ENCODE data around the gene FBXO5. TPM values are rescaled to one million over a fixed set of nuclear protein-coding genes. Genes with fewer than 3 reads are reported as not detected.

FBXO5 gene
- total and polyA plus RNA-seq, 4 donors: 1.8 to 10.5 (median 3.5) TPM

DNA sequence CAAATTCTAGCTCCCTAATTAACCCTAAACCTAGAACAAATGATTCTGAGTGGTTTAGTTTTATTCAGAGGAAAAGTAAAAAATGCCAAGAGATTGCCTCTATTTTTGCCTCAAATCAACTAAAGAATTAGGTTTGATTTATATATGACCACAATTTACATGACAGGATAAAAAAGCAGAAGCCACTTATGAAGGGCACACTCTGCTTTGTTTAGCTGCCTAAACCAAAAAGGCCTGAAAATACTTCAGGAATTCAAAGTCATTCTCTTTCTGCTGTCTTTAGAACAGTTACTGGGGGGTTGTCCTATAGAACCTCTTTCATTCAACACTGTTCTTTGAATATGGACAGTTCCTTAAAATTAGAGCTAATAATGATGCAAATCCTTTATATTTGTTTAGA, 5.3 kb downstream of the FBXO5 start:
- Histone ChIP-seq H3K27ac (ENCODE audit: low read depth in 1 of 2, low read length in 1 of 2) (no peak overlapping the region), H3K9me3 (ENCODE audit: control insufficient read depth in 4 of 4, insufficient read depth in 3 of 4, low read length in 3 of 4) (no peaks in the 10 kb centered on the region), H3K4me3 (no peak overlapping the region), H3K36me3 (ENCODE audit: control insufficient read depth in 4 of 4, insufficient read depth in 4 of 4, low read length in 4 of 4) (peaks cover 3 to 22% (median 12%) of the 10 kb centered on the region in 4 donors), H3K9ac (ENCODE audit: insufficient read depth in 1 of 2, low read length in 2 of 2) (no peak overlapping the region), H3K4me1 (ENCODE audit: control insufficient read depth in 5 of 5, insufficient read depth in 5 of 5, low read length in 5 of 5) (peaks cover 5 to 20% (median 9%) of the 10 kb centered on the region in 5 donors), H3K27me3 (ENCODE audit: control insufficient read depth in 3 of 3, insufficient read depth in 3 of 3, low read length in 2 of 3) (no peaks in the 10 kb centered on the region)
- ATAC-seq (ENCODE audit: insufficient read depth, low FRiP score) (no peak), DNase-seq (no peak)
- TF ChIP-seq, protein P1, sequence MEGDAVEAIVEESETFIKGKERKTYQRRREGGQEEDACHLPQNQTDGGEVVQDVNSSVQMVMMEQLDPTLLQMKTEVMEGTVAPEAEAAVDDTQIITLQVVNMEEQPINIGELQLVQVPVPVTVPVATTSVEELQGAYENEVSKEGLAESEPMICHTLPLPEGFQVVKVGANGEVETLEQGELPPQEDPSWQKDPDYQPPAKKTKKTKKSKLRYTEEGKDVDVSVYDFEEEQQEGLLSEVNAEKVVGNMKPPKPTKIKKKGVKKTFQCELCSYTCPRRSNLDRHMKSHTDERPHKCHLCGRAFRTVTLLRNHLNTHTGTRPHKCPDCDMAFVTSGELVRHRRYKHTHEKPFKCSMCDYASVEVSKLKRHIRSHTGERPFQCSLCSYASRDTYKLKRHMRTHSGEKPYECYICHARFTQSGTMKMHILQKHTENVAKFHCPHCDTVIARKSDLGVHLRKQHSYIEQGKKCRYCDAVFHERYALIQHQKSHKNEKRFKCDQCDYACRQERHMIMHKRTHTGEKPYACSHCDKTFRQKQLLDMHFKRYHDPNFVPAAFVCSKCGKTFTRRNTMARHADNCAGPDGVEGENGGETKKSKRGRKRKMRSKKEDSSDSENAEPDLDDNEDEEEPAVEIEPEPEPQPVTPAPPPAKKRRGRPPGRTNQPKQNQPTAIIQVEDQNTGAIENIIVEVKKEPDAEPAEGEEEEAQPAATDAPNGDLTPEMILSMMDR (IDR thresholded peaks at IDR 0.05; ENCODE audit: control extremely low read depth, extremely low read depth): no peak

DNA sequence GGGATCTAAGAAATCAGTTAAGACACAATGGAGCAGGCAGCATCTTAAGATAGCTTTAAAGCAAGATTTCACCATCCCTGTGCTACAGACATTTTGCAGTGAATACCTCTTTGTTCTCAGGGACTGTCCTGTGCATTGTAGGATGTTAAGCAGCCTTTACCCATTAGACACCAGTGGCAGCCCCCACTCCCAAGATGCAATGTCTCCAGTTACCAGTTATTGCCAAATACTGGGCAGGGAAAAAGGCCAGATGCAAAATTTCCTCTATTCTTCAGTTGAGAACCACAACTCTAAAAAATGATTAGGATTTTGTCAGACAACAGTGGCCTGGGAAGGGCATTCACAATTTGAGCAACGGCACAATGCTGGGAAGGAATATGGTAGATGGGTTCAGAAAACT, 6.1 kb downstream of the FBXO5 start:
- DNase-seq: no peak
- H3K9me3 ChIP-seq (ENCODE audit: control insufficient read depth in 4 of 4, insufficient read depth in 3 of 4, low read length in 3 of 4): no peaks in the 10 kb centered on the region
- no peak overlapping the region for H3K4me3 ChIP-seq
- peaks cover 3 to 28% (median 14%) of the 10 kb centered on the region in 4 donors for H3K36me3 ChIP-seq (ENCODE audit: control insufficient read depth in 4 of 4, insufficient read depth in 4 of 4, low read length in 4 of 4)
- TF ChIP-seq, protein P1 (IDR thresholded peaks at IDR 0.05; ENCODE audit: control extremely low read depth, extremely low read depth): no peak
- 28 to 77% methylated on average over 1 of the region's 1 CpG for WGBS, 2 donors
- no peak overlapping the region for H3K9ac ChIP-seq (ENCODE audit: insufficient read depth in 1 of 2, low read length in 2 of 2)
- peaks cover 0 to 17% (median 9%) of the 10 kb centered on the region in 5 donors for H3K4me1 ChIP-seq (ENCODE audit: control insufficient read depth in 5 of 5, insufficient read depth in 5 of 5, low read length in 5 of 5)
- ATAC-seq (ENCODE audit: insufficient read depth, low FRiP score): no peak
- no peaks in the 10 kb centered on the region for H3K27me3 ChIP-seq (ENCODE audit: control insufficient read depth in 3 of 3, insufficient read depth in 3 of 3, low read length in 2 of 3)
- no peak overlapping the region for H3K27ac ChIP-seq (ENCODE audit: low read depth in 1 of 2, low read length in 1 of 2)

DNA sequence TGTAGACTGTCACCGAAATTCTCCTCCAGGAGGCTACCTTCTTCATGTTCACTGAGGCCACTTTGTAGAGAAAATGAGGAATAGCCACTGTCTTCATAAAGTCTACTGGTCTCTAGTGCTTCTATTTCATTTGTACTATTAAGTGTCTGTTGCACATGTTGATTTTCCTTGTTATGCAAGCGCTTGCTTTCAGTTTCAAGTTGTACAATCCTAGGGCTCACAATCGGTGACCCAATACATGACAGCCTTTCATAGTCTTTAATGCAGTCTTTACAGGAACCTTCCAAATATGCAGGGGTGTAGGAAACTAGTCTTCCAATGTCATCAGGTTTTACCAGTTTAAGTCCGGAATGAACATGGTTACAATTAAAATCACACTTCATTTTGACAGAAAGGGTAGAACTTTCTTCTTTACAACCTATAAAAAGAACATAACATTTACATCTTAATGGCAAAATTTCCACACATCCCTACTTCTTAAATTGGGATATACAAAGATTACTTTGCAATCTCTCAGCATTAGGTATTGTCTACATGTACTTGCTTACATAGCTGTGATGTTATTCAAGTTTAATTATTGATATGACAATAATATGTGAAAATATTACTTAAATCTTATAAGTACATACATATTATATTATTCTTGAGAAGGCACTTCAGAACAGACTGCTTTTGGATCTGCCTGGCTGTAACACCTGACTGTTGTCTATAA, 7.5 kb downstream of the FBXO5 start:
- Histone ChIP-seq H3K9ac (ENCODE audit: insufficient read depth in 1 of 2, low read length in 2 of 2) (no peak overlapping the region), H3K9me3 (ENCODE audit: control insufficient read depth in 4 of 4, insufficient read depth in 3 of 4, low read length in 3 of 4) (no peaks in the 10 kb centered on the region), H3K27ac (ENCODE audit: low read depth in 1 of 2, low read length in 1 of 2) (no peak overlapping the region), H3K4me3 (no peak overlapping the region), H3K4me1 (ENCODE audit: control insufficient read depth in 5 of 5, insufficient read depth in 5 of 5, low read length in 5 of 5) (peaks cover 0 to 6% (median 3%) of the 10 kb centered on the region in 5 donors), H3K36me3 (ENCODE audit: control insufficient read depth in 4 of 4, insufficient read depth in 4 of 4, low read length in 4 of 4) (peaks cover 3 to 40% (median 21%) of the 10 kb centered on the region in 4 donors), H3K27me3 (ENCODE audit: control insufficient read depth in 3 of 3, insufficient read depth in 3 of 3, low read length in 2 of 3) (no peaks in the 10 kb centered on the region)
- no peak for DNase-seq
- TF ChIP-seq, protein P1 (IDR thresholded peaks at IDR 0.05; ENCODE audit: control extremely low read depth, extremely low read depth): no peak
- WGBS, 2 donors: 46 to 62% methylated on average over 4 of the region's 4 CpGs
- peak; percentile 47 for ATAC-seq (ENCODE audit: insufficient read depth, low FRiP score)

Measured in lung (tissue), 12 donors.